SU-DHL-6 (cell line): ENCODE measurements around the gene ACADL.
"Not testable (repeated sequence)": the region's sequence is repeated elsewhere in the genome, so short reads cannot be mapped to it uniquely, and the experiment has no call there.

Experiments used
- H2AFZ ChIP-seq: fragments of 200-600 bp; sonication (generic); 2 replicates; pipeline ENCODE4 v1.6.1; 2014; ENCODE audit warnings: low read depth, mild to moderate bottlenecking, moderate library complexity, mixed read lengths, antibody characterized with exemption, low read length; ENCODE audit not compliant: severe bottlenecking
- H3F3A ChIP-seq: fragments of 200-600 bp; shearing (Covaris generic); 2 replicates; pipeline ENCODE4 v1.6.0; 2016; ENCODE audit warnings: antibody characterized with exemption, mild to moderate bottlenecking; ENCODE audit not compliant: insufficient read depth
- H3K27ac ChIP-seq: fragments of 200-600 bp; sonication (generic); 2 replicates; pipeline ENCODE4 v1.5.1; 2016; ENCODE audit warnings: low read depth, mild to moderate bottlenecking, low read length, moderate library complexity, mixed read lengths
- H3K27me3 ChIP-seq: fragments of 200-600 bp; sonication (generic), shearing (Covaris generic); 2 replicates; pipeline ENCODE4 v1.6.0; 2014; ENCODE audit warnings: mild to moderate bottlenecking, low read length
- H3K36me3 ChIP-seq: fragments of 200-600 bp; sonication (generic); 2 replicates; pipeline ENCODE4 v1.6.1; 2014; ENCODE audit warnings: mild to moderate bottlenecking, low read length, mixed read lengths
- H3K4me2 ChIP-seq: fragments of 300-600, 200-600 bp; shearing (Covaris generic), sonication (generic); 2 replicates; pipeline ENCODE4 v1.6.0; 2014; ENCODE audit warnings: low read length, low read depth, mild to moderate bottlenecking; ENCODE audit not compliant: poor library complexity, severe bottlenecking
- H3K4me3 ChIP-seq: fragments of 200-600 bp; sonication (generic); 2 replicates; pipeline ENCODE4 v1.5.1; 2014; ENCODE audit warnings: antibody characterized with exemption, low read length, mild to moderate bottlenecking, mixed read lengths; ENCODE audit not compliant: insufficient read depth, poor library complexity, severe bottlenecking
- H3K79me2 ChIP-seq: fragments of 200-600 bp; sonication (generic); 2 replicates; pipeline ENCODE4 v1.6.1; 2014; ENCODE audit warnings: mild to moderate bottlenecking, low read length, moderate library complexity; ENCODE audit not compliant: insufficient read depth
- H3K9ac ChIP-seq: fragments of 200-600 bp; sonication (generic); 2 replicates; pipeline ENCODE4 v1.7.0; 2014; ENCODE audit warnings: mild to moderate bottlenecking, low read length
- H3K9me2 ChIP-seq: fragments of 200-600 bp; sonication (generic); replicated peaks from 2 replicates; pipeline ENCODE4 v1.6.1; 2014; ENCODE audit warnings: low read length; ENCODE audit not compliant: insufficient read depth
- H3K9me3 ChIP-seq: fragments of 200-600 bp; sonication (generic); 2 replicates; pipeline ENCODE4 v1.6.1; 2014; ENCODE audit warnings: low read length, mixed read lengths; ENCODE audit not compliant: insufficient read depth
- H4K20me1 ChIP-seq: fragments of 200-600 bp; sonication (generic); 2 replicates; pipeline ENCODE4 v1.6.1; 2014; ENCODE audit warnings: low read depth, mild to moderate bottlenecking, antibody characterized with exemption, low read length, moderate library complexity, mixed read lengths
- EZH2phosphoT487 ChIP-seq: fragments of 200-600 bp; sonication (generic), shearing (Covaris generic); conservative IDR thresholded peaks from 2 replicates; pipeline ENCODE4 v1.6.1; 2018; ENCODE audit warnings: mild to moderate bottlenecking, antibody characterized with exemption, low read length, moderate library complexity, mixed read lengths
- TF ChIP-seq, protein P1 (sequence below): fragments of 200-600 bp; sonication (generic); IDR thresholded peaks from one replicate; pipeline ENCODE4 v1.5.1; 2017; ENCODE audit warnings: antibody characterized with exemption, mild to moderate bottlenecking, low read length, moderate library complexity; ENCODE audit not compliant: insufficient read depth, poor library complexity, severe bottlenecking

ACADL gene

GRCh38 chr2:210179351-210179990 is 45.8 kb downstream of the ACADL start:
- Histone ChIP-seq H3K27ac (no peak overlapping the region), H4K20me1 (no peaks in the 10 kb centered on the region), H3F3A (no peaks in the 10 kb centered on the region), H3K4me2 (no peak overlapping the region), H3K79me2 (no peaks in the 10 kb centered on the region), H3K9ac (no peak overlapping the region), H2AFZ (no peak overlapping the region), H3K9me2 (no peaks in the 10 kb centered on the region), H3K9me3 (no peaks in the 10 kb centered on the region), H3K27me3 (no peaks in the 10 kb centered on the region), H3K36me3 (no peaks in the 10 kb centered on the region), H3K4me3 (no peak overlapping the region)
- TF ChIP-seq, protein P1, sequence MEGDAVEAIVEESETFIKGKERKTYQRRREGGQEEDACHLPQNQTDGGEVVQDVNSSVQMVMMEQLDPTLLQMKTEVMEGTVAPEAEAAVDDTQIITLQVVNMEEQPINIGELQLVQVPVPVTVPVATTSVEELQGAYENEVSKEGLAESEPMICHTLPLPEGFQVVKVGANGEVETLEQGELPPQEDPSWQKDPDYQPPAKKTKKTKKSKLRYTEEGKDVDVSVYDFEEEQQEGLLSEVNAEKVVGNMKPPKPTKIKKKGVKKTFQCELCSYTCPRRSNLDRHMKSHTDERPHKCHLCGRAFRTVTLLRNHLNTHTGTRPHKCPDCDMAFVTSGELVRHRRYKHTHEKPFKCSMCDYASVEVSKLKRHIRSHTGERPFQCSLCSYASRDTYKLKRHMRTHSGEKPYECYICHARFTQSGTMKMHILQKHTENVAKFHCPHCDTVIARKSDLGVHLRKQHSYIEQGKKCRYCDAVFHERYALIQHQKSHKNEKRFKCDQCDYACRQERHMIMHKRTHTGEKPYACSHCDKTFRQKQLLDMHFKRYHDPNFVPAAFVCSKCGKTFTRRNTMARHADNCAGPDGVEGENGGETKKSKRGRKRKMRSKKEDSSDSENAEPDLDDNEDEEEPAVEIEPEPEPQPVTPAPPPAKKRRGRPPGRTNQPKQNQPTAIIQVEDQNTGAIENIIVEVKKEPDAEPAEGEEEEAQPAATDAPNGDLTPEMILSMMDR = no peak
- TF ChIP-seq EZH2phosphoT487 = no peak

DNA sequence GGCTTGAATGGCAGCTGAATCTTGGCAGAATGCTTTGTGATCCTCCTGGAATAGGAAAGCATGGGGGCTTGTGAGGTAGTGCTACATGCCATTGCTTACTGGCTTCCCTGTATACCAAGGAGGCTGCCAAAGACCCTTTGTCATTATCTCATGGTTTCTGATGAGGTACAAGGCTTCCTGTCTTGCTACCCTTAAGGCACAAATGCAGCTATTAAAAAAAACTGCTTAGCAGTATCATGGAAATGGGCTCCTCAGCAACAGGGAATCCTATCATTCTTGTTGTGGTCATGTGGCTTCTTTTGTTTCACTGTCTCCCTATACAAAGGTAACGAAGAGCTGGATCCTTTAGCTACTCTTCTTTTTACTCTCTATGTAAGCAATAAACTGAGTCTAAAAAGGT is 47.5 kb downstream of the ACADL start:
- no peak for TF ChIP-seq EZH2phosphoT487
- TF ChIP-seq, protein P1 = no peak
- Histone ChIP-seq H3K27ac (no peak overlapping the region), H3K27me3 (no peaks in the 10 kb centered on the region), H3F3A (peaks cover 2% of the 10 kb centered on the region; the same call in 1 of the 2 replicates), H3K4me2 (no peak overlapping the region), H4K20me1 (no peaks in the 10 kb centered on the region), H3K4me3 (no peak overlapping the region), H2AFZ (no peak overlapping the region), H3K9ac (no peak overlapping the region), H3K36me3 (no peaks in the 10 kb centered on the region), H3K9me2 (no peaks in the 10 kb centered on the region), H3K79me2 (no peaks in the 10 kb centered on the region), H3K9me3 (no peaks in the 10 kb centered on the region)

GRCh38 chr2:210177115-210177514 is 48.1 kb downstream of the ACADL start:
- H3K27ac ChIP-seq, H3K27me3 ChIP-seq, H3K9me3 ChIP-seq, H2AFZ ChIP-seq, H4K20me1 ChIP-seq, H3F3A ChIP-seq, H3K4me2 ChIP-seq, H3K9ac ChIP-seq, H3K79me2 ChIP-seq, H3K4me3 ChIP-seq, H3K9me2 ChIP-seq, H3K36me3 ChIP-seq: not testable (repeated sequence)

- Histone ChIP-seq H3K9ac (no peak overlapping the region), H3K4me3 (no peak overlapping the region), H3K9me2 (no peaks in the 10 kb centered on the region), H2AFZ (no peak overlapping the region), H3F3A (peaks cover 16% of the 10 kb centered on the region), H3K4me2 (no peak overlapping the region), H3K9me3 (no peaks in the 10 kb centered on the region), H3K27ac (no peak overlapping the region), H4K20me1 (no peaks in the 10 kb centered on the region; the same call in 1 of the 2 replicates), H3K79me2 (peaks cover 13% of the 10 kb centered on the region), H3K36me3 (no peaks in the 10 kb centered on the region), H3K27me3 (no peaks in the 10 kb centered on the region)
- TF ChIP-seq EZH2phosphoT487 = no peak
- TF ChIP-seq, protein P1 = no peak
Observed at GRCh38 chr2:210174086-210174485, 51.2 kb downstream of the ACADL start.
